ENCODE results near the gene LCN15.

DNA sequence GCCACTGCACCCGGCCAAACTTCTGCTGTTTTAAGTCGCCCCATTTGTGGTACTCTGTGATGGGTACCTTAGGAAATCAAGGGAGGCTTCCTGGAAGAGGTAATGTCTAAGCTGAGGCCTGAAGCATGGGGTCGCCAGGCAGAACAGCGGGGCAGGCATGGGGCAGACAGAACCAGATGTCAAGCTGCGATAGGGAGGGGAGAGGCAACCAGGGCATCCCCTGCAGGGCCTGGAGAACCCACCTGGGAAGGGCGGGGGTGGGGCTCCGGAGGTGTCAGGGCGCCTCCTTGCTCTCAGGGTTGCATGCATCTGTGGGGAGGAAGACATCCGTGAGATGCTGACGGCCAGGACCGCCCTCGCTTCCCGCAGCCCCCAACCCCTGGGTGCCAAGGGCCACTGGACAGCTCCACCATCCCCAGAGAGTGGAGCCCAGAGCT is 2.8 kb downstream of the LCN15 start:
- TF ChIP-seq, protein P1, sequence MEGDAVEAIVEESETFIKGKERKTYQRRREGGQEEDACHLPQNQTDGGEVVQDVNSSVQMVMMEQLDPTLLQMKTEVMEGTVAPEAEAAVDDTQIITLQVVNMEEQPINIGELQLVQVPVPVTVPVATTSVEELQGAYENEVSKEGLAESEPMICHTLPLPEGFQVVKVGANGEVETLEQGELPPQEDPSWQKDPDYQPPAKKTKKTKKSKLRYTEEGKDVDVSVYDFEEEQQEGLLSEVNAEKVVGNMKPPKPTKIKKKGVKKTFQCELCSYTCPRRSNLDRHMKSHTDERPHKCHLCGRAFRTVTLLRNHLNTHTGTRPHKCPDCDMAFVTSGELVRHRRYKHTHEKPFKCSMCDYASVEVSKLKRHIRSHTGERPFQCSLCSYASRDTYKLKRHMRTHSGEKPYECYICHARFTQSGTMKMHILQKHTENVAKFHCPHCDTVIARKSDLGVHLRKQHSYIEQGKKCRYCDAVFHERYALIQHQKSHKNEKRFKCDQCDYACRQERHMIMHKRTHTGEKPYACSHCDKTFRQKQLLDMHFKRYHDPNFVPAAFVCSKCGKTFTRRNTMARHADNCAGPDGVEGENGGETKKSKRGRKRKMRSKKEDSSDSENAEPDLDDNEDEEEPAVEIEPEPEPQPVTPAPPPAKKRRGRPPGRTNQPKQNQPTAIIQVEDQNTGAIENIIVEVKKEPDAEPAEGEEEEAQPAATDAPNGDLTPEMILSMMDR (IDR thresholded peaks at IDR 0.05; ENCODE audit: insufficient read depth, low read depth, low read length): no peak
- TF ChIP-seq EZH2 (IDR thresholded peaks at IDR 0.05; ENCODE audit: insufficient read depth, low read length): no peak

Measured in astrocyte (in vitro differentiated cells and primary cell).